Adrenal gland (tissue), 5 donors: ENCODE measurements around the gene GPM6B.

ENCODE experiments used
- POLR2A ChIP-seq, 2 donors: fragments of 450-650 bp; IDR thresholded peaks; one replicate each; pipeline ENCODE4 v1.6.1; 2017; ENCODE audit warnings: antibody characterized with exemption in 2 of 2, mild to moderate bottlenecking in 2 of 2, moderate library complexity in 1 of 2
- TF ChIP-seq, protein P1 (sequence below), 6 experiments: fragments of 450-650 bp in 4 of 6; fragments of 200-600 bp in 2 of 6; sonication (generic) in 1 of 6; IDR thresholded peaks; 1 replicate in 5 of 6; 2 replicates in 1 of 6; pipeline versions ENCODE4 v1.5.1 to v1.8.0; 2016 to 2021; ENCODE audit warnings: antibody characterized with exemption in 6 of 6, mild to moderate bottlenecking in 2 of 6, moderate library complexity in 1 of 6
- donor health status: DM: no; HTN: no; CAD: no.

DNA sequence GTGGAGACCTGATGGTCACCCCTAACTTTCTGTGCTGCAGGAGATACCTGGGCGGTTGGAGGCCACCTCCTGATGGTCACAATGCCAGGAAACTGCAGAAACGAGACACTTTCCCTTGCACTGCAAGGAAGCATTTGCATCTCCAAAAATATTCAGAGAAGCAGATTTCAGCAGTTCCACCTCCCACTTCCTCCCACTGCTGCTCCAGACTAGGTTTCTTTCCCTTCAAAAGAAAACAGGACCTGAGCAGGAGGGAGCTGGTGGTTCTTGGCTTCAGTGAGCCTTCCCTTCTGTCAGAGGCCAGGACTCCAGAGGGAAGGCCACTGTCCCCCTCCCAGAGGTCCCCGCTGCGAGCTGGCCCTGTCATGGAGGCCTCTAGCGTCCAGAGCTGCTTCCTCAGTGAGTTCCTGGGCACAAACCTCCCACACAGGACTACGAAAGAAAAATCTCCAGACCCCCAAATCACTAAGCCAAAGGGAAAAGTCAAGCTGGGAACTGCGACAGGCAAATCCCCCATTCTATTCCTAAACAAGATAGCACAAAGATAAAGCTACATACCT lies 35.9 kb downstream of the GPM6B start:
- TF ChIP-seq, protein P1, sequence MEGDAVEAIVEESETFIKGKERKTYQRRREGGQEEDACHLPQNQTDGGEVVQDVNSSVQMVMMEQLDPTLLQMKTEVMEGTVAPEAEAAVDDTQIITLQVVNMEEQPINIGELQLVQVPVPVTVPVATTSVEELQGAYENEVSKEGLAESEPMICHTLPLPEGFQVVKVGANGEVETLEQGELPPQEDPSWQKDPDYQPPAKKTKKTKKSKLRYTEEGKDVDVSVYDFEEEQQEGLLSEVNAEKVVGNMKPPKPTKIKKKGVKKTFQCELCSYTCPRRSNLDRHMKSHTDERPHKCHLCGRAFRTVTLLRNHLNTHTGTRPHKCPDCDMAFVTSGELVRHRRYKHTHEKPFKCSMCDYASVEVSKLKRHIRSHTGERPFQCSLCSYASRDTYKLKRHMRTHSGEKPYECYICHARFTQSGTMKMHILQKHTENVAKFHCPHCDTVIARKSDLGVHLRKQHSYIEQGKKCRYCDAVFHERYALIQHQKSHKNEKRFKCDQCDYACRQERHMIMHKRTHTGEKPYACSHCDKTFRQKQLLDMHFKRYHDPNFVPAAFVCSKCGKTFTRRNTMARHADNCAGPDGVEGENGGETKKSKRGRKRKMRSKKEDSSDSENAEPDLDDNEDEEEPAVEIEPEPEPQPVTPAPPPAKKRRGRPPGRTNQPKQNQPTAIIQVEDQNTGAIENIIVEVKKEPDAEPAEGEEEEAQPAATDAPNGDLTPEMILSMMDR (IDR thresholded peaks at IDR 0.05), result no peak
- no peak for TF ChIP-seq POLR2A (IDR thresholded peaks at IDR 0.05)
